NCI-H82 treated with DMSO at 0.1 percent for 48 hours (cell line): ENCODE data around the gene SLC35E4.

Source experiments
- DNase-seq: peaks from one replicate; lab custom pipeline; 2025; ENCODE audit not compliant: unreplicated experiment; lab: John Stamatoyannopoulos, UW

SLC35E4 gene

DNA sequence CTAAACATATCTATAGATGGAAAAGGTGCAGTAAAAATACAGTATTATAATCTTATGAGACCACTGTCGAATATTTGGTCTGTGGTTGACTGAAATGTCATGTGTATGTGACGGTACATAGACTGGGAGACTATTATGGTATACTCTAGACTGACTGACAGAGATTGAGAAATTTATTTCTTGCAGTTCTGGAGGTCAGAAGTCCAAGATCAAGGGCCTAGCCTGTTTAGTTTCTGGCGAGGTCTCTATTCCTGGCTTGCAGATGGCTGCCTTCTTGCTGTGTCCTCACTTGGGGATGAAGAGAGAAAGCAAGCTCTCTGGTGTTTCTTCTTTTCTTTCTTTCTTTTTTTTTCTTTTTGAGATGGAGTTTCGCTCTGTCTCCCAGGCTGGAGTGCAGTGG lies 51.8 kb downstream of the SLC35E4 start:
- no peak for DNase-seq

GRCh38 chr22:30689622-30690021 lies 54.0 kb downstream of the SLC35E4 start:
- no peak for DNase-seq

DNA sequence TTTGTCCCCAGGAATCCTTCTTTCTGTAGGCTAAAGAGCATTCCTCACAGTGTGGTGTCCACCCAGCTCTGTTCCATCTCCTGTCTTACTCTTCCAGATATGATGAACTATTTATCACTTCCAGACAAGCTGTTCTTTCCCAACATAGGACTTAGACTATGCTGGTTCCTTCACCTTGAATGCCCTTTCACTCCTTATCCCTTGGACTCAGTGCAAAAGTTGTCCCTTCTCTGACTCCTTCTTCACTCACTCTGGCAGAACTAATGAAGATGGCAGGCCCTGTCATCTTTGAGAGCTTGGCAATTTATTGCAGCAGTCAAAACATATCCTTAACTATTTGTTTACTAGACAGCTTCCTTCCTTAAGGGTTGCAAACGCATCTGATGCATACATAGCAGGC lies 55.6 kb downstream of the SLC35E4 start:
- DNase-seq, result no peak

DNA sequence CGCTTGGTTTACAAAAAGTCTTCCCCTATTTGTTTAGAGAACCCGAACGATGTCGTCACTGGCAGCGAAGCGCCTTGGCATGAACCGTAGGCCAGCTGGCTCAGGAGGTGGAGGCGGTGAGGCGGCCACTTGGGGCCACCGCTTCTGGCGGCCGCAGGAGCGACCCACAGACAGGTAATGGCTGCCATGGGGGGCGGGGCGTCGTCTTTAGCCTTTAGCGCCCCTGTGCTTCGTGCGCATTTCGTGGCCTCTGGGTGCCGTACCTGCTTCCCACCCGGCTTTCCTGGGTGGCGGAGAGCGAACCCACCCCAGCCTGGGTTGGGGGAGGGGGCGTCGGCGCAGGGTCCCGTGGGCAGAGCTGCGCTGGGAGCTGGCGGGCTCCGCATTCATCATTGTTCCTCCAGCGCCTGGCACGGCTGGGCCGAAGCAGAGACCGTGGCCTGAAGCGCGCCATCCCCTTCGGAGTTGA lies 58.6 kb downstream of the SLC35E4 start:
- no peak for DNase-seq

- no peak for DNase-seq
Observed at GRCh38 chr22:30694640-30695350, 59.2 kb downstream of the SLC35E4 start, which contains the start of gene OSBP2. TSS of gene OSBP2 (plus strand) at chr22:30694874. CDS start at chr22:30694910, 36 bp downstream.

DNA sequence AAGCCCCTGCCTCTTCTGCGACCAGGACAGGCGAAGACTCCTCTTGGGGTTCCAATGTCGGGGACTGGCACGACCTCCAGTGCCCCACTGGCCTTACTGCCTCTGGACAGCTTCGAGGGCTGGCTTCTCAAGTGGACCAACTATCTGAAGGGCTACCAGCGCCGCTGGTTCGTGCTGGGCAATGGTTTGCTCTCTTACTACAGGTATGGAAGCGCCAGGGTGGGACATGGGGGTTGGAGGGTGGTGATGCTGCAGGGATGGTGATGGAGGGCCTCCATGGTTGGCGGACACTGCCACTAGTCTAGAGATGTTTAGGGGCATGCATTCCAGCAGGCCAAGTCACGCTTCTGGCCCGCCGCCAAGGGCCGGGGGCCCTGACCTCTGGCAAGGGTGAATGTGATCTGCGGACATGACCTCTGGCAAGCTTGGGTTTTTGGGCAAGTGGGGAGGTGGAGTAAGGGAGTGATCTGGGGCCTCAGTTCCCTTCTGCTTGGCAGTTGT lies 59.8 kb downstream of the SLC35E4 start:
- DNase-seq, result no peak

DNA sequence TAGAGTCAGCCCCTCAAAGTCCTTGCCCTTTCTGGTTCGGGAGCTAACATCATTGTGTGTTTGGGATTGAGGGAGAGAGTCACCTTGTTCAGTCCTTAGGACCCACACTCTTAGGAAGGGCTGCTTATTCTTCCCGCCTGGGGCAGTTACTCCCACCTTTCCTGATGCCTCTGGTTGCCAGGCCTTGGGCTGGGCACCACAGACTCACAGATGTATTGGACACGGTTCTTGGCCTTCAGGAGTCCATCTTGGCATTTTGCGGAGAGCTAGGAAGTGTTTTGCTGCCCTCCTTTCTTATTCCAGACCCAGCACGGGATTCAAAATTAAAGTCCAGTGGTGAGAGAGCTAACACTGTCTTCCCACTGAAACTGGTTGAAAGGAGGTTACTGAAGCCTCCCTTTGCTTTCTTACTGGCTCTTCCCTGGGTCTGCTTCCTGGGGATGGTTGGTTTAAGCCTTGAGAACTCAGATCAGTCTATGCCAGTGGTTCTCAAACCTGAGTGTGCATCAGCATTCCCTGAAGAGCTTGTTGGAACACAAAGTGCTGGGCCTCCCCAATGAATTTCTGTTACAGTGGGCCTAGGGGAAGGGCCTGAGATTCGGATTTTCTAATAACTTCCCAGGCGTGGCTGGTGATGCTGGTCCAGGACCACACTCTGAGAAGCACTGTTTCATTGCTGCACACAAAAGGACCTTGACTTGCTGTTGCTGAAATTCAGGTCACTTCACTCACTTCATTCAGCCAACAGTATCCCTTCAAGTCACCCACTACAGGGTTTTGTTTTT lies 60.5 kb downstream of the SLC35E4 start:
- no peak for DNase-seq
